ENCODE measurements around the gene HYAL1. TPM values are rescaled to one million over a fixed set of nuclear protein-coding genes. Genes with fewer than 3 reads are reported as not detected.

Gene HYAL1
- total RNA-seq, 1 donor from 2014 or later = 78.8 TPM

- intact Hi-C loops (cut with DNase I) = loop anchor here (5.0 kb wide), 2 partner anchors 44 to 79 kb away; partner anchors contain the start of gene GNAT1
- DNase-seq = no peak
- no peaks in the 10 kb centered on the region for H3K9me3 ChIP-seq
- H3K27ac ChIP-seq = no peak overlapping the region
- peaks cover 36% of the 10 kb centered on the region for H3K4me1 ChIP-seq
- no peak for ATAC-seq
- H3K27me3 ChIP-seq = peaks cover 7% of the 10 kb centered on the region
- no peak overlapping the region for H3K4me3 ChIP-seq
- H3K36me3 ChIP-seq = no peaks in the 10 kb centered on the region
- TF ChIP-seq CTCF (IDR thresholded peaks at IDR 0.05) = no peak
Measured at GRCh38 chr3:50271314-50271936, 31.9 kb downstream of the HYAL1 start.

DNA sequence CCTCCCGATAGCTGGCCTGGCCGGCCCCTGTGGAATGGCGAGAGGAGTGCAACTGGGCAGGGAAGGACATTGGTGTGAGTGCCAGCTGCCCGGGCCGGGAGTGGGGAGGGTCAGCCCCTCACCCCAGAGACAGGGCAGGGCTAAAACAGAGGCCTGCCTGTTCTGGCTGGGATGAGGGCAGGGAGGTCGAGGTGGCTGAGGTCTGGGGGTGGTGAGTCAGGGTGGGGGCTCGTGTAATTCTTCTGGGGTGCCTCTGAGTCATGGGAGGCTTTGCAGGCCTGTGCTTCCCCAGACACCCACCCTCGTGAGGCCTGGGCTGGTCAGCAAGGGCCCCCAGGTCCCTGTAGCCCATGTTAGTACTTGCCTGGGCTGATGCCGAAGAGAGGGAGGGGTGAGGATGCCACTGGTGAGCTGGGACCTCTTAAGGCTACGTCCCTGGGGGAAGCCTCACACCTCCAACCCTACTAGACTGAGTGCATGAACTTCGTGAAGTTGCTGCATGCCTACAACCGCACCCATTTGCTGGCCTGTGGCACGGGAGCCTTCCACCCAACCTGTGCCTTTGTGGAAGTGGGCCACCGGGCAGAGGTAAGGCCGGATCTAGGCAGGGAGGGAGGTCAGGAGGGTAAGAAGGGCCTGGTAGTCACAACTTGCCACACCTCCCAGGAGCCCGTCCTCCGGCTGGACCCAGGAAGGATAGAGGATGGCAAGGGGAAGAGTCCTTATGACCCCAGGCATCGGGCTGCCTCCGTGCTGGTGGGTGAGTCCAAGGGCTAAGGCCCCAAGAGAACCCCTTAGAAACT, 32.8 kb downstream of the HYAL1 start:
- intact Hi-C loops (cut with DNase I) = loop anchor here (5.0 kb wide), 2 partner anchors 43 to 78 kb away; partner anchors contain the start of gene GNAT1
- no peak for TF ChIP-seq CTCF (IDR thresholded peaks at IDR 0.05)
- Histone ChIP-seq H3K36me3 (no peaks in the 10 kb centered on the region), H3K27me3 (peaks cover 7% of the 10 kb centered on the region), H3K27ac (peak overlapping the region; percentile 90), H3K9me3 (no peaks in the 10 kb centered on the region), H3K4me3 (peak overlapping the region; percentile 55), H3K4me1 (peaks cover 44% of the 10 kb centered on the region)
- no peak for ATAC-seq
- no peak for DNase-seq

DNA sequence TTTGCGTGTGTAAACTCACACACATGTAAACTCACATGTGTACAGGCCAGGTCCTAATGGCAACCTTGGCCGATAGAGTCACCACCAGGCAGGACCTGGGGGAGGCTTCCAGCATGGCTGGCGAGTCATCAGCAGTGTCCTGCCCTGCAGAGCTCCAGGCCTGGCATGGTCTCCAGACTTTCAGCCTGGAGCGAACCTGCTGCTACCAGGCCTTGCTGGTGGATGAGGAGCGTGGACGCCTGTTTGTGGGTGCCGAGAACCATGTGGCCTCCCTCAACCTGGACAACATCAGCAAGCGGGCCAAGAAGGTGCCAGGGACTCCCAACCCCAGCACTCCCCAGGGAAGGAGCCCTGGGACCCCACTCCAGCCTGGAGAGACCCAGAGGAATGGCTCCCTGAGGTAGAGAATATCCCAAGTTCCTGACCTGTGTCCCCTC, 33.4 kb downstream of the HYAL1 start:
- intact Hi-C loops (cut with DNase I) = loop anchor here (5.0 kb wide), 2 partner anchors 43 to 78 kb away; partner anchors contain the start of gene GNAT1
- Histone ChIP-seq H3K27me3 (peaks cover 6% of the 10 kb centered on the region), H3K4me1 (peaks cover 51% of the 10 kb centered on the region), H3K27ac (peak overlapping the region; percentile 90), H3K36me3 (no peaks in the 10 kb centered on the region), H3K9me3 (no peaks in the 10 kb centered on the region), H3K4me3 (peak overlapping the region; percentile 55)
- no peak for DNase-seq
- TF ChIP-seq CTCF (IDR thresholded peaks at IDR 0.05) = no peak
- no peak for ATAC-seq

GRCh38 chr3:50269460-50269859, 33.9 kb downstream of the HYAL1 start:
- peak overlapping the region; percentile 90 for H3K27ac ChIP-seq
- TF ChIP-seq CTCF (IDR thresholded peaks at IDR 0.05) = no peak
- H3K36me3 ChIP-seq = no peaks in the 10 kb centered on the region
- DNase-seq = no peak
- peaks cover under 1% of the 10 kb centered on the region for H3K27me3 ChIP-seq
- peak overlapping the region; percentile 55 for H3K4me3 ChIP-seq
- no peak for ATAC-seq
- intact Hi-C loops (cut with DNase I) = no loop called here
- no peaks in the 10 kb centered on the region for H3K9me3 ChIP-seq
- H3K4me1 ChIP-seq = peaks cover 52% of the 10 kb centered on the region

DNA sequence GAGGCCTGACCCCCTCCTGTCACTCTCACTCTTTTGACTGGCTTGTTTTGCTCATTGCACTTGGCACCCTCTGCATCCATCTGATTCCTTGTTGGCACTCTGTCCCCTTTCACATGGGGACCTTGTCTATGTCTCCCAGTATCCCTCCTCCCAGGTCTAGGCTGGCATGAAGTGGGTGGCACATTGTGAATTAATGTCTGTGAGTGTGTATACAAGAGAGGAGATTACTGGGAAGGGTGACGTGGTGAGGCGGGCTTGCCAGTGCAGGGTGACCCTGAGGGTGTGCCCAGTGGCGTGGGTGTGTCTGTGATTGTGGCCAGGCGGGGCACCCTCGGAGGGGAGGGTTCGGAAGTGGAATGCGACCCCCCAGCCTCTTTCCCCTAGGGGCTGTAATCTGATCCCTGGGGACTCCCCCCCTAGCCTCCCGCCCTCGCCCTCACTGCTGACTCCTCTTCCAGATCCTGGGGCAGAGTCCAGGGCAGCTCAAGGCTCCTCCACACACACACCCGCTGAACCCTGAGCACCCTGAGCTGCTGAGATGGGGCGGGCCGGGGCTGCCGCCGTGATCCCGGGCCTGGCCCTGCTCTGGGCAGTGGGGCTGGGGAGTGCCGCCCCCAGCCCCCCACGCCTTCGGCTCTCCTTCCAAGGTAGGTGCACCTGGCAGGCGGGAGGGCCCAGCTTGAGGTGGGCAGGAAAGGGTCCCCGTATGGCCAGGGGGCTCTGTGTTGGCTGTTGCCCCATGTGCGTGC, 34.5 kb downstream of the HYAL1 start, which contains the start of gene SEMA3B:
Gene SEMA3B, plus strand, starts transcription at position 445 of the 749 bp plus-strand sequence. Its CDS starts 94 bp downstream, at position 539.
- intact Hi-C loops (cut with DNase I) = no loop called here
- Histone ChIP-seq H3K4me3 (peak within 1 kb of the TSS; percentile 55), H3K9me3 (no peaks in the 10 kb centered on the region), H3K27ac (peak within 1 kb of the TSS; percentile 90), H3K27me3 (no peaks in the 10 kb centered on the region), H3K36me3 (no peaks in the 10 kb centered on the region), H3K4me1 (peaks cover 53% of the 10 kb centered on the region)
- TF ChIP-seq CTCF (IDR thresholded peaks at IDR 0.05) = no peak
- DNase-seq = peak; percentile 89
- peak; percentile 55 for ATAC-seq

All from upper lobe of right lung (tissue), 1 donor.